Measurements from ENCODE around the gene ZNF792.
"Not testable (repeated sequence)": the region's sequence is repeated elsewhere in the genome, so short reads cannot be mapped to it uniquely, and the experiment has no call there.

DNA sequence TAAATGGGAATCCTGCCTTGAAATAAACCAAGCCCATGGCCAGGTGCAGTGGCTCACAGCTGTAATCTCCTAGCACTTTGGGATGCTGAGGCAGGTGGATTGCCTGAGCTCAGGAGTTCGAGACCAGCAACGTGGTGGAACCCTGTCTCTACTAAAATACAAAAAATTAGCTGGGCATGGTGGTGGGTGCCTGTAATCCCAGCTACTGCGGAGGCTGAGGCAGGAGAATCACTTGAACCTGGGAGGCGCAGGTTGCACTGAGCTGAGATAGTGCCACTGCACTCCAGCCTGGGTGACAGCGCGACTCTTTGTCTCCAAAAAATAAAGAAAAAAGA lies 41.9 kb upstream of the ZNF792 start:
- not testable (repeated sequence) for TF ChIP-seq NFIC (IDR thresholded peaks at IDR 0.05; ENCODE audit: borderline replicate concordance); RAD21 (IDR thresholded peaks at IDR 0.05; ENCODE audit: low read length); JUND (IDR thresholded peaks at IDR 0.05); EP300 (IDR thresholded peaks at IDR 0.05; ENCODE audit: borderline replicate concordance in 1 of 2, low read depth in 1 of 2, low read length in 1 of 2); SMC3 (IDR thresholded peaks at IDR 0.05; ENCODE audit: low read depth, low read length)
- TF ChIP-seq, protein P1, sequence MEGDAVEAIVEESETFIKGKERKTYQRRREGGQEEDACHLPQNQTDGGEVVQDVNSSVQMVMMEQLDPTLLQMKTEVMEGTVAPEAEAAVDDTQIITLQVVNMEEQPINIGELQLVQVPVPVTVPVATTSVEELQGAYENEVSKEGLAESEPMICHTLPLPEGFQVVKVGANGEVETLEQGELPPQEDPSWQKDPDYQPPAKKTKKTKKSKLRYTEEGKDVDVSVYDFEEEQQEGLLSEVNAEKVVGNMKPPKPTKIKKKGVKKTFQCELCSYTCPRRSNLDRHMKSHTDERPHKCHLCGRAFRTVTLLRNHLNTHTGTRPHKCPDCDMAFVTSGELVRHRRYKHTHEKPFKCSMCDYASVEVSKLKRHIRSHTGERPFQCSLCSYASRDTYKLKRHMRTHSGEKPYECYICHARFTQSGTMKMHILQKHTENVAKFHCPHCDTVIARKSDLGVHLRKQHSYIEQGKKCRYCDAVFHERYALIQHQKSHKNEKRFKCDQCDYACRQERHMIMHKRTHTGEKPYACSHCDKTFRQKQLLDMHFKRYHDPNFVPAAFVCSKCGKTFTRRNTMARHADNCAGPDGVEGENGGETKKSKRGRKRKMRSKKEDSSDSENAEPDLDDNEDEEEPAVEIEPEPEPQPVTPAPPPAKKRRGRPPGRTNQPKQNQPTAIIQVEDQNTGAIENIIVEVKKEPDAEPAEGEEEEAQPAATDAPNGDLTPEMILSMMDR (IDR thresholded peaks at IDR 0.05), result not testable (repeated sequence)

All from SK-N-SH (cell line).